NT2/D1 (cell line): ENCODE measurements around the gene SLC44A5.

Experiments used
- DNase-seq: peaks from one replicate; pipeline ENCODE4 v3.0.0-alpha.2; 2011; ENCODE audit warnings: low read depth, low spot score
- H3K27me3 ChIP-seq: 2 replicates; pipeline ENCODE4 v1.6.0; 2011; ENCODE audit warnings: mild to moderate bottlenecking; ENCODE audit not compliant: insufficient read length, insufficient read depth
- H3K36me3 ChIP-seq: 2 replicates; pipeline ENCODE4 v1.6.1; 2011; ENCODE audit warnings: mild to moderate bottlenecking, low read length, mixed read lengths; ENCODE audit not compliant: insufficient read depth, insufficient read length
- H3K4me1 ChIP-seq: 2 replicates; pipeline ENCODE4 v1.5.1; 2011; ENCODE audit not compliant: insufficient read depth, insufficient read length
- H3K4me3 ChIP-seq: 2 replicates; pipeline ENCODE4 v1.5.1; 2011; ENCODE audit warnings: low read depth; ENCODE audit not compliant: insufficient read length
- H3K9ac ChIP-seq: 2 replicates; pipeline ENCODE4 v1.6.0; 2011; ENCODE audit warnings: low read depth; ENCODE audit not compliant: insufficient read length
- H3K9me3 ChIP-seq: 2 replicates; pipeline ENCODE4 v1.5.1; 2011; ENCODE audit warnings: mild to moderate bottlenecking, low read length; ENCODE audit not compliant: insufficient read depth
- SUZ12 ChIP-seq: IDR thresholded peaks from 2 replicates; pipeline ENCODE4 v1.6.1; 2011; ENCODE audit not compliant: insufficient read length, insufficient read depth; ENCODE audit errors: extremely low read depth
- YY1 ChIP-seq: IDR thresholded peaks from 2 replicates; pipeline ENCODE4 v1.6.1; 2011; ENCODE audit not compliant: insufficient read length, insufficient read depth
- ZNF274 ChIP-seq: IDR thresholded peaks from 2 replicates; pipeline ENCODE4 v1.6.1; 2011; ENCODE audit warnings: mild to moderate bottlenecking, low read depth, low read length

The SLC44A5 gene

DNA sequence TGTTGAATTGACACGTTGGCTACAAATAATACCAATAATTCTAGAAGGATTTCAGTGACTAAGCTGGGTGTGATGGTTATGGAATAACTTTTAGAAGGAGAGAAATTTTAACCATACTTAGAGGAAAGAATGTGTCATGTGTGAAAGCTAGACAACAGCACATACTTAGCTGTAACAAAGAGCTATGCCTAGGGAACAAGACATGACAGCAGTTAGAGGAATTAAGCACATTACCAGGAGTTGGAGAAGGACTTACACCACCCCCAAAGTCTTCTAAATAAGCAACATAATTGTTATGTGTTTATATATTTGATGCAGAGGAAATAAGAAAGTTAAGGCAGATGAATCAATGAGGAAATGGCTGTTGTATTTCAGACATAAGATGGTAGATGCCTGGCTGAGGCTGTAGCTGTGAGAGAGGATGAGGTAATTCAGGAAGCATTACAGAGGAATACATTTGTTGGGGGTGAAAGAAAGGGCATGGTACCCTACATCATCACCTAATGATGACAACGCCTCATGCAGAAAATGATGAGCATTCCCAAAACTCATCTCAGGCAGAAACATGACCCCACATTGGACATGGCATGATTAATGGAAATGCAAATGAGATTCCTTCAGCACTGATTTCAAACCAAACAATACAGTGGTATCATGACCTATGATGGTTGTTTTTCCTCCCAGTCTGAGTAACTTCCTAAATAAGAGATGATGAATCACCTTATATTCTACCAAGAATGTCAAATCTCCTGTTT, 265.2 kb downstream of the SLC44A5 start:
- TF ChIP-seq ZNF274 (no peak), YY1 (no peak), SUZ12 (no peak)
- H3K9me3 ChIP-seq = no peaks in the 10 kb centered on the region
- H3K4me1 ChIP-seq = no peaks in the 10 kb centered on the region
- no peaks in the 10 kb centered on the region for H3K27me3 ChIP-seq
- H3K4me3 ChIP-seq = no peak overlapping the region
- no peak for DNase-seq
- no peak overlapping the region for H3K9ac ChIP-seq
- H3K36me3 ChIP-seq = no peaks in the 10 kb centered on the region

DNA sequence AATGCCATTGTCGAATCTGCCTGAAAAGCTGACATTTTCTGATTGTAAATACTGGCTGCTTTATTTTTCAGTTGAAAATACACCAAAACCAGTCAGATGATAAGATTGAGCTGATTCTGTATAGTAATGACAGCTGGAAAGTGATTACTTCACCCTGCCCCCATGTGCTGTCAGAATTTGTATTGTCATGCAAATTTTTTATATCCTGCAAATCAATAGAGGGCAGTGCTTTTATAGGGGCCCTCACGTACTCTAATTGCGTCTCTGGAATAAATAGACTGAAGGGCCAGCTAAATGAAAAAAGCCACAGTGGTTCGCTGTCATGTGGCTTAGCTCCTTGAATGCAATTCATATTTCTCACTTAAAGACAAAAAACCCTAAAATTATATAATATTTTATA, 268.1 kb downstream of the SLC44A5 start:
- Histone ChIP-seq H3K27me3 (no peaks in the 10 kb centered on the region), H3K9ac (no peak overlapping the region), H3K36me3 (no peaks in the 10 kb centered on the region), H3K9me3 (no peaks in the 10 kb centered on the region), H3K4me1 (no peaks in the 10 kb centered on the region), H3K4me3 (no peak overlapping the region)
- no peak for TF ChIP-seq SUZ12
- TF ChIP-seq ZNF274 = no peak
- no peak for TF ChIP-seq YY1
- DNase-seq = no peak

DNA sequence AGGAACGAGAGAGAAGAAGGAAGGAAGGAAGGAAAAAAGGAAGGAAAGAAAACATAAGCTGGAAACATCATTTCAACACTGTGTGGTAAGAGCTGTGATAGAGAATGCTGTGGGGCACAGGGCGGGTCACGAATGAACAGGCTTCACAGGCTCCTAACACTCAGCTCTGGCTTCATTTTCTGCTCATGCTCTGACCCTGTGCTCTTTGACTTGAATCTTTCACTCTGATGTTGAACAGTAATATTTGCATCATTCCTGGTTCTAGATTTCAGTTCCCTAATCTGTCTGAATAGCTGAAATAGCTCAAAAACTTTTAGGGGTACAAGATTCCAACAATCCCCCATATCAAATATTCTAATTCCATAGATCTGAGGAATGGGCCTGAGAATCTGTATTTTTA, 269.4 kb downstream of the SLC44A5 start:
- no peaks in the 10 kb centered on the region for H3K4me1 ChIP-seq
- H3K36me3 ChIP-seq = no peaks in the 10 kb centered on the region
- TF ChIP-seq SUZ12 = no peak
- no peak for TF ChIP-seq ZNF274
- TF ChIP-seq YY1 = no peak
- H3K27me3 ChIP-seq = no peaks in the 10 kb centered on the region
- DNase-seq = no peak
- H3K9ac ChIP-seq = no peak overlapping the region
- H3K9me3 ChIP-seq = no peaks in the 10 kb centered on the region
- H3K4me3 ChIP-seq = no peak overlapping the region

DNA sequence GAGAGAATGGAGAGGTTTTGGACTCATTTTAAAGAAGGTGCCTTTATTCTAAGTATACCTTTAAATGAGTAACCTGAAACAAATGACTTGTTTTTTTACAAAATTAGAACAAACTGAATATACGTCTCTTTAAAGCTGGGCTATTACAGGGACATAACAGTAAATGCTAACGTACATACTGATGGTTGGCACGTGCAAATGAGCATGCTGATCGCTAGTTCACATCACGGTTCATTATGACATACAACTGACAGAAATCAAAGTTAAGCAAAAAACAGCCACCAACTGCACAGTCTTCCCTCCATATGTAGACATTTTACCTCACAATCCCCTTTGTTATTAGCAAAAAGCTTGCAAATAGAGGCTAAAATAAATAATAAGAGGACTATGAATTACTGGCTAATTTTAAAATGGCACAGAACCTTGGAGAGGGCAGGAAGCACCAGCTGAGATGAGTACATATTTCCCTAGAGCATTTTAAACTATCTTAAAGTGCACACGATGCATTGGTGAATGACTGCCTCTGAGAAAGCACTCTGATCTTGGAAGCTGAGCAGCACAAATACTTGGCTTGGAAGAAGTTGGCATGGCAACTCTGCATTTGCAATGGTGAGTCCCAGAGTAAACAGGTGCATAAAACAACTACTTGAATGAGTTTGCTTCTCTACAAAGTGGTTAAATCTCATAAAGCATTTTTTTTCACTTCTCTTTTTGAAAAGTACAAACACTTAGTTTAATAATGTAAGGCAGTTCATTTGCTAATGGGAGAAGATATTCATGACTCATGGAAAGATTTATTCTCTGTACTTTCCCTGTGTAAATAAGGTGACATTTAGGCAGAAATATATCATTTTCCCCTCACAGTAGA, 272.1 kb downstream of the SLC44A5 start:
- Histone ChIP-seq H3K36me3 (no peaks in the 10 kb centered on the region), H3K4me1 (no peaks in the 10 kb centered on the region), H3K9ac (no peak overlapping the region), H3K4me3 (no peak overlapping the region), H3K27me3 (no peaks in the 10 kb centered on the region), H3K9me3 (no peaks in the 10 kb centered on the region)
- no peak for DNase-seq
- TF ChIP-seq SUZ12 (no peak), ZNF274 (no peak), YY1 (no peak)

DNA sequence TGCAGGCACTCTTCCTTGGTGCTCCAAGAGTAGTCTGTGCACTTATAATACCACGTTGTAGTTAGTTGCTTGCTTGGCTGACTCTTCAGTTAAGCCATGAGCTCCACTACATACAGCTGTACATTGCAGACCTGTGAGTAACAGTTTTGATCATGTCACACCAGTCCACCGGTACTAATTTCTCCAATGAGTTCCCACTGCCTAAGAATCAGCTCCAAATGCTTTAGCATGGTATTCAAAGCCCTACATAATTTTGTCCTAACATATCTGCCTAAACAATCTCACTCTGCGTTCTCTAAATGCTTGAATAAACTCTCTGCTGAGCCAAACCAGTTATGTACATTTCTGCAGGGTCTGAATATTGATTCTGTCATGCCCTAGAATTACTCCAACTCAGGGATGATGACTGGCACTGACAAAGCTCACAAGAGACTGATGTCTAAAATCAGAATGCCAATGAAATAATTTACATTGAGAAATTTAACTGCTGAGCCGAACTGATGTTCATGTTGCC, 276.0 kb downstream of the SLC44A5 start:
- Histone ChIP-seq H3K27me3 (no peaks in the 10 kb centered on the region), H3K9ac (no peak overlapping the region), H3K4me3 (no peak overlapping the region), H3K4me1 (no peaks in the 10 kb centered on the region), H3K9me3 (no peaks in the 10 kb centered on the region), H3K36me3 (no peaks in the 10 kb centered on the region)
- TF ChIP-seq ZNF274 (no peak), SUZ12 (no peak), YY1 (no peak)
- no peak for DNase-seq

DNA sequence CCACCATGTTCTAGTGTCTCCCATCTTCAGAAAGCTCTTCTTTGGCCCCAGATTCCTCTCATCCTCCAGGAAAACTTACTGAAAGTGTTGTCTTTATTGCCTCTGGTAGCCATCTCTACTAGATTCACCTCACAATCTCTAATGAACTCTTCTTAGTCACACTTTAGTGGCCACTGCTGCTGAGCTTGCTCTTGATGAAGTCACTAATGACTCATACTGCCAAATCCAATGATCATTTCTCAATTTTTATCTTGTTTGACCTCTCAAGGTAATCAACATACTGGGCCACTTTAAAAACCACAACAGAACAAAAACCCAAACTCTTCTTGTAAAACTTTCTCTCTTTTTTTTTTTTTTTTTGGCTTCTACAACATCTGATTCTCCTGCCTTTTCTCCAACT, 280.3 kb downstream of the SLC44A5 start:
- H3K27me3 ChIP-seq = no peaks in the 10 kb centered on the region
- H3K36me3 ChIP-seq = no peaks in the 10 kb centered on the region
- DNase-seq = no peak
- H3K9ac ChIP-seq = no peak overlapping the region
- no peaks in the 10 kb centered on the region for H3K4me1 ChIP-seq
- TF ChIP-seq SUZ12 = no peak
- no peak for TF ChIP-seq ZNF274
- TF ChIP-seq YY1 = no peak
- no peaks in the 10 kb centered on the region for H3K9me3 ChIP-seq
- H3K4me3 ChIP-seq = no peak overlapping the region

DNA sequence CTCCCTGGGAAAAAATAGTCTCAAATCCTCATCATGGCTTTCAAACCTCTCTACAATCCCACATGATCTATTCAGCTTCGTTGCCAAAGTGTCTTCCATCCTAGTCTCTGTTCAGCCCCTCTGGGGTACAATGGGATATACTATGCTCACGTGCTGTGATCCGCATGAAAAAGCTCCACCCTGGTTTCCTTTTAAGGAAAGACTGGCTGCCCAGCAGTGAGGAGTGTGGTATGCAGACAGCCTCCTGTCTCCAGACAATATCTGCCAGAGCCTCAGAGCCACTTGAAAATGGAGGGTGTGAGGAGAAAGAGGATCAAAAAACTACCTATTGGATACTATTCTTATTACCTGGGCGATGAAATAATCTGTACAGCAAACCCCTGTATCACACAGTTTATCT, 282.2 kb downstream of the SLC44A5 start:
- DNase-seq = no peak
- TF ChIP-seq SUZ12 (no peak), ZNF274 (no peak), YY1 (no peak)
- H3K9me3 ChIP-seq = no peaks in the 10 kb centered on the region

More for the DNA sequence above, 282.2 kb downstream of the SLC44A5 start:
- no peaks in the 10 kb centered on the region for H3K27me3 ChIP-seq
- H3K9ac ChIP-seq = no peak overlapping the region
- H3K4me3 ChIP-seq = no peak overlapping the region
- H3K36me3 ChIP-seq = no peaks in the 10 kb centered on the region
- no peaks in the 10 kb centered on the region for H3K4me1 ChIP-seq
